Hematopoietic multipotent progenitor cell (in vitro differentiated cells): ENCODE measurements around the gene RPL6. TPM values are rescaled to one million over a fixed set of nuclear protein-coding genes. Genes with fewer than 3 reads are reported as not detected.

Experiments
- DNase-seq, 3 donors: peaks; one replicate each; pipeline ENCODE4 v3.0.0-alpha.2; 2011 to 2015; ENCODE audit warnings: low read depth in 2 of 3, low spot score in 2 of 3
- total RNA-seq: library from RNA; depleted of rRNA; stranded (reverse); fragments of >200 nt; gene quantifications from one replicate; pipeline ENCODE4 v1.2.3, GENCODE V29; 2012

RPL6 gene
- total RNA-seq, 1 donor: 633 TPM

DNA sequence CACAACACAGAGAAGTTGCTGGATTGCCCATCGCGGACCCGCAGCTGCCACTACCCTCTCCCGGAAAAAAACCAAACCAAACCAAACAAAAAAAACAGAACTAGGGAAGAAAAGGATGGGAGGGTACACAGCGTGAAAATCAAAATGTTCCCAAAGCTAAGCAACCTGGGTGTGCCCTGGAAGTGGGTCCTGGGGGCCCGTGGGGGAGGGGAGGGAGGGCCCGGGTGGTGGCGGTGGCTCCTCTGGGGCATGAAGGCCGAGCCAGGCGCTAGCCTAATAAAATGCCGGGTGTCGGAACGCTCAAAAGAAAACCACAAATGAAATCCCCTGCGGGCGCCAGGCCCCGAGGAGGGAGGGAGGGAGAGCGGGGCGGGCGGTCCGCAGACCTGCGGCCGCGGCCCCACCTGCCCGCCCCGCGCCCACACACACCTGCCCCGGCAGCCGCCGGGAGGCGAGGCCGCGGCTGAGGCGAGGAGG lies 28.0 kb downstream of the RPL6 start:
- DNase-seq: peak in 2 of 3 donors; percentile 60 to 61

DNA sequence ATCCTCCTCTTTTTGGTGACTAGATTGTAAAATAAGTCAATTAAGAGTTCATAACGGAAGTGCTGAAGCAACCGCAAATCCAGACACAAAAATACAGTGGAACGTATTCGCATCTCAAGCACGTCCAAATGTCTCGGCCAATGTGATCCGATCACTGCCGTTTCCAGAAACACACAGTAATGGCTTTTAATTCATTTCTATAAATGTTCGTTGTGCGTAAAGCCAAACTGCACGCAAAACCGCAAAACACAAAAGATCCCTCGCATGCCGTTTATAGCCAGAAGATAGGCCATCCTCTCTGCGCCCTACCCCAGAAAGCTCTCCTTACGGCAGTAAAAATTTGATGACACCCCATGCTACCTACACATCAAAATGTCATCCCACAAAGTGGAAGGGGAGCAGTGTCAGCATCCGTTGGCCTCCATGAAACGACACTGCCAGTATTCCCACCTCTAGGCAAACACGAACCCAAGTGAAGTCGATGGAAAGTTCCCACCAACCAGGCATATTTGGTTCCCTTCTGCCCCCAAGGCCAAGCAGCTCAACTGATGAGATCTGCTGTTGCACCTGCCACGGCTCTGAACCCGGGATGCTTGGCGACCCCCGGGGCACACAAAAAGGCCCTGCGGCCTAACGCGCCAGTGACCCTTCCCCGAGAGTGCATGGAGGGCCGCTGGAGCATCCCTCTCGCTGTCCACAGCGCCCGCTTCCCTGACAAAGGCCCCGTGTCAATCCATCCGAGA lies 28.6 kb downstream of the RPL6 start:
- peak in 1 of 3 donors; percentile 11 for DNase-seq

DNA sequence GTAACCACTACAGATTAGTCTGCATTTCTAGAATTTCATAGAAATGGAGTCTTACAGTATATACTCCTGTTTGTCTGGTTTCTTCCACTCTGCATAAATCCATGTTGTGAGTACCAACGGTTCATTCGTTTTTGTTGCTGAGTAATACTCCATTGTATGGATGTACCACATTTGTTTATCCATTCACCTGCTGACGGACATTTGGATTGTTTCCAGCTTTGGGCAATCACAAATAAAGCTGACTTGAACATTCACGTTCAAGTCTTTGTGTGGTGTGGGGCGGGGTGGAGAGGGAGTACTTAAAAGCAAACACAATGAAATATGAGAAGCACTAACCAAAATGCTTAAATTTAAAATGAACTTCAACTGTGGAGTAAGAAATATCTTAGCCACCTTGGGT lies 34.3 kb downstream of the RPL6 start:
- no peak for DNase-seq

DNA sequence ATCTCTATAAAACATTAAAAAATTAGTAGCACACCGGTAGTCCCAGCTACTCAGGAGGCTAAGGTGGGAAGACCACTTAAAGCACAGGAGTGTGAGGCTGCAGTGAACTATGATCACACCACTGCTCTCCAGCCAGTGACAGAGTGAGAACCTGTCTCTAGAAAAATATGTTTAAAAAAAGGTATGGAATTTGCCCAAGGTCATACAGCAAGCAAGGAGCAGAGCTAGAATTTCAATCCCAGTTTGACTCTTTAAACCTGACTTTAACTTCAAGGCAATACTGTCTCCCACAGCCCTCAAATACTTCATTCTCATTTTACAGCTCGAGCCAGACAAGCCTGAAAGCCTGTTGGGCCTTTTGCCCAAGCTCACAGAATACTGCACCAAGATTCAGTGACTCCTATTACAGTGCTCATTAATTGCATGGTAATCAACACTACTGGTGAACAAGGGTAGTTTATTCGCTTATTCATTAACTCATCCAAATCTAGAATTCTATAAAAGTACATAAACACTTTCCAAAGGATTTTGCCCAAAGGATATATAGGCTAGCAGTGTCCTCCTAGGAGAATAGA lies 35.2 kb downstream of the RPL6 start:
- no peak for DNase-seq

DNA sequence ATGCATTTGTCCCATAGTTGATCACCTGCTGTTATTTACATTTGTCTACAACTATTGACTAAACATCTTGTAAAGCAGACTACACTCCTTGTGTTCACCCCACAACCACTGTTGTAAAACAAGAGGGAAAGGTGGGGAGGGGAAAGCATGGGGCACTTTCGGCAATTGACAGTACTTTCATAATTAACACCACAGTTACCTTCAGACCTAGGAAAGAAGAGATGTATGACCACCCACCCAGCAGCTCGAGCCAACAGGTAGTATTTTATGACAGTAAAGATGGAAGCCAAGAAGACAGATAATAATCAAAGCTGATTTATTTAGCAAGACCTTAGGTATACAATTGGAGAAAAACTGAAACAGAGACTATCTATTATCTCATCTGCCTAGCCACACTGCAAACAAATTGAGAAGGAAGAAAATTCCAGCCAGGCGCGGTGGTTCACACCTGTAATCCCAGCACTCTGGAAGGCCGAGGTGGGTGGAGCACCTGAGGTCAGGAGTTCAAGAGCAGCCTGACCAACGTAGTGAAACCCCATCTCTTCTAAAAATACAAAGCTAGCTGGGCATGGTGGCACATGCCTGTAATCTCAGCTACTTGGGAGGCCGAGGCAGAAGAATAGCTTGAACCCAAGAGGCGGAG lies 38.4 kb downstream of the RPL6 start:
- no peak for DNase-seq

DNA sequence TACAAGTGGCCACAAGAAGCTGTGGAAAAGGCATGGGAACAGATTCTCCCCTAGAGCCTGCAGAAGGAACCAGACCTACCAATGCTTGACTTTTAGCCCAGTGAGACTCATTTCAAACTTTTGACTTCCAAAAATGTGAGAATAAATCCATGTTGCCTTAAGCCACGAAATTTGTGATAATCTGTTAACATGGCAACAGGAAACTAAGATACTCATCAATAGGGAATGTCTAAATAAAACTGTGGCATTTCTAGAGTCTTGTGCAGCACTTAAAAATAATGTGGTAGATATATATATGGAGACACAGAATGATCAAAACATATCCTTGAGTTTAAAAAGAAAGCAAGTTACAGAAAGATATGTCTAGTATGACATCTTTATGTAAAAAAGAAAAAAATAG lies 39.2 kb downstream of the RPL6 start:
- DNase-seq: no peak

DNA sequence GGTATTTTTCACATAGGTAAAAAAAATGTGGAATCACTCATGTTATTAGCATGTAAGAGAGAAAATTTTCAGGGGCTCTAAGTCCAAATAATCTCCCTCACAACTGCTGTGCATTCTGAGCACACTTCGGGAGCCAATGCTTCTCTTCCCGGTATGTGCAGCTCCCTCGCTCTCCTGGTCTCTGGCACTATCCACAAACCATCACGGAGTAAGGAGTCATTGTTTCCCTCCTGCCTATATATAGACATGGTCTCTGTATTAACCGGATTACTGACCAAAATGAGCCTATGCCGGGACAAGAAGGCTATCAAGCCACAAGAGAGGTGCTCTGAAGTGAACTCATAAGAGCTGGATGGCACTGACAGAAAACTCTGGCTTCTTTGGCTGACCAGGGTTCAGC lies 40.5 kb downstream of the RPL6 start:
- DNase-seq: no peak

DNA sequence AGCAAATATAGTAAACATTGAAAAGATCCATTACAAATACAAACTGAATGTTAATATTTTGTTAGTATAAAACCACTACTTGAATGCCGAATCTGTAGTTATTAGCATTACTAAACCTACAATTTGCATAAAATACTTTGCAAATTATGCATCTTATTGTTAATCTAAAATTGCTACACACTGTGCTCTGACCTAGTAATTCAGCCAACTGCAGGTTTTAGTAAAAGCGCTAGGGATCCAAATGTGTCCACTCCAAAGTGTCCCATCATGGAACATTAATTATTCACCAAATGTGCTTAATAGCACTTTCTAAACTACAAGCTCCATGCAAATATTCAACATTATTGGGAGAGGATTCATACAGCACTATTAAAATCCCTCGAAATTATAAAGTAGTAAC lies 41.4 kb downstream of the RPL6 start:
- no peak for DNase-seq

DNA sequence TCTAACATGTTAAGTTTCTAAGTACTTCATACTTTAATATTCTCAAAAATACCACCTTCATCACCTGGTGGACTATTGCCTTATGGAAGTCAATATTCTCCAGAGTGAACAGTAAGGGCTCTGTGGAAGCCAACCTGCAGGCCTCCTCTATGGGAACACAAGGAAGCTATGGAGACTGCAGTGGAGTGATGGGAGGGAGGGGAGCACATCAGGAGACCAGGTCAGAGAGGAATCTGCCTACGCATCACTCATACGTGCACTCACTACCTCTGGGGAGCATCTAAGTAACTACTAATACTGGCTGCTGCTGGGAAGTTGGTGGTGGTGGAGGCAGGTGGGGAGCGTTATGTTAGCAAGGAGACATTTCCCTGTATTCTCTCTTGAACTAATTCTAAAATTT lies 47.1 kb downstream of the RPL6 start:
- no peak for DNase-seq

DNA sequence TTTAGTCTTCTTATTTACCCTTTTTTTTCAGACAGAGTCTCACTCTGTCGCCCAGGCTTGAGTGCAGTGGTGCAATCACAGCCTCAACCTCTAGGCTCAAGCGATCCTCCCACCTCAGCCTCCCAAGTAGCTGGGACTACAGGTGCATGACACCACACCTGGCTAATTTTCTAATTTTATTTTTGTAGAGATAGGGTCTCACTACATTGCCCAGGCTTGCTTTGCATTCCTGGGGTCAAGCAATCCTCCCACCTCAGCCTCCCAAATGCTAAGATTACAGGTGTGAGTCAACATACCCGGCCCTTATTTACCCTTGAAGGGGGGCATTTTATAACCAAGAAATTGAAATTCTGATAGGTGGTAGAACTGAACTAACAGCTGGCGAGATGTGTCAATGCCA lies 48.1 kb downstream of the RPL6 start:
- no peak for DNase-seq

DNA sequence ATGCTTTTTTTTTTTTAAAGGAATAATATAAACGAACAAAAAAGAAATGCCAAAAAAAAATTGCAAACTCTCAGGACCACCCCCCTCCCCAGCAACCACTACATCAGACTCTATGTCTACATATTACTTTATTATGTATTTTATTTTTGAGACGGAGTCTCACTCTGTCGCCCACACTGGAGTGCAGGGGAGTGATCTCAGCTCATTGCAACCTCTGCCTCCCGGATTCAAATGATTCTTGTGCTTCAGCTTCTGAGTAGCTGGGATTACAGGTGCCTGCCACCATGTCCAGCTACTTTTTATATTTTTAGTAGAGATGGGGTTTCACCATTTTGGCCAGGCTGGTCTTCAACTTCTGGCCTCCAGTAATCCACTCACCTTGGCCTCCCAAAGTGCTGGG lies 50.1 kb downstream of the RPL6 start:
- no peak for DNase-seq

DNA sequence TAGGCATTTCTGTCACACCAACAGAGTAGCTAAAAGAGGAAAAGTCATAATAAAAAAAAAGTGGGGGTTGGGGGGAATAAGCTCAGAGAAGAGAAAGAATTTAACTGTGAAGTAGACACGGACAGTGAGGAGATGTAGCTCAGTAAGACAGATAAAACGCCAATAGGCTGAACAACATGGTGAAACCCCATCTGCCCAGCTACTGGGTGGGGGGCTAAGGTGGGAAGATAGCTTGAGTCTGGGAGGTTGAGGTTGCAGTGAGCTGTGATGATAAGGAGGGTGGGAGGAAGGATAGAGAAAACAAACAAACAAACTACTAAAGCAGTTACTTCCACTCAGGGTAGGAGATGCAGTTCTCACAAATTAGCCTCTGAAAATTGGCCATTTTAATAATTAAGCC lies 52.2 kb downstream of the RPL6 start:
- DNase-seq: no peak

Other genes starting within 250 kb of the RPL6 start
- 39.0 TPM for gene HECTD4, start 27.2 kb downstream of the RPL6 start, total RNA-seq
- gene PTPN11, start 9.3 kb upstream of the RPL6 start, total RNA-seq: 43.1 TPM